Hippocampal formation (tissue), 2 donors: ENCODE measurements around the gene KRT24.
"Not testable (repeated sequence)": the region's sequence is repeated elsewhere in the genome, so short reads cannot be mapped to it uniquely, and the experiment has no call there.

Source experiments
- DNase-seq, 2 donors: peaks; one replicate each; lab custom pipeline; 2025; lab: John Stamatoyannopoulos, UW

KRT24 gene

DNA sequence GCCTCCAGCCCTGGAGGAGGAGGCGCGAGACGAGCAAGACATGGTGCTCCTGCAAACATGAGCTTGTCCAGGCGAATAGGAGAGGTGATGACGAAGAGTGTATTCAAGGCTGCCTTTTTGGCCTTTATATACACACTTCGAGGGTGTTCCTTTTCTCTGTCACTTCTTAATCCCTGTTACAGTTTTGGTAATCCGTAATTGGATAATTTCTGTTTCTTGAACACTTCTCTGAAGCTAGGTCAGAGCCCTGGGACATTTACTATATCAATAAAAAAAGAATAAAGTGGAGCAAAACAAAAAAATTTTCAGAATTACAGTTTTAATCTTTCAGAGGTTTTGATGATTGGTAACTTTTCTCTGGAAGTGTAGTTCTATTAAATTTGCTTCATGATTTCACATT is at the start of gene KRT24:
Gene KRT24 (minus strand): TSS at position 101 of the 400 bp plus-strand sequence. CDS start 59 bp downstream, at position 42.
- DNase-seq, result no peak

GRCh38 chr17:40751065-40751464 is 47.5 kb upstream of the KRT24 start:
- DNase-seq, result no peak

- no peak for DNase-seq
These were observed 46.8 kb upstream of the KRT24 start for GRCh38 chr17:40750391-40750790.

DNA sequence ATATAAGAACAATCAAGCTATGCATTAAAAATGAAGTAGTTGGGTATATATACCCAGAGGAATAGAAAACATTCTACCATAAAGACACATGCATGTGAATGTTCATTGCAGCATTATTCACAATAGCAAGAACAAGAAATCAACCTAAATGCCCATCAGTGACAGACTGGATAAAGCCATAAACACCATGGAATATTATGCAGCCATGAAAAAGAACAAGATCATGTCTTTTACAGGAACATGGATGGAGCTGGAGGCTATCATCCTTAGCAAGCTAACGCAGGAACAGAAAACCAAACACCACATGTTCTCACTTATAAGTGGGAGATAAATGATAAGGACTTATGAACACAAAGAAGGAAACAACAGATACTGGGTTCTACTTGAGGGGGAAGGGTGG is 45.1 kb upstream of the KRT24 start:
- DNase-seq, result not testable (repeated sequence)

DNA sequence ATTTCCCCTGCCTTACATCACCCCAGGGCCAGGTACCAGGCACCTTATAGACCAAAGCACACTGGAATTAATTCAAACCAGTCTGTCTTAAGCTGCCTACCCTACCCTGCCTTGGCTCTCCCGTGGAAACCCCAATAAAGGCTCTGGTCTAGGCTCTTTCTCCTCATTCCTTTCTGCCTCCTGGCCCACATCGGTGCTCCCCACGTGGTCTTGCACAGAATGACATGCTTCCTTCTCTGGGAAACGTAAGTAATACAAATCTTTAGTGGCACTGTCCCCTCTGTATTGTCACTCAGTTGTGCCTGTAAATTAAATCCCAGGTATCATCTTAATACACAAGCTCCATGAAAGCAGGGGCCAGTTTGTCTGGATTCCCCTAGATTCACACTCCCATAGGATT is 35.0 kb upstream of the KRT24 start:
- DNase-seq, result no peak

- DNase-seq, result no peak
These were observed 31.5 kb upstream of the KRT24 start for GRCh38 chr17:40735016-40735415.

DNA sequence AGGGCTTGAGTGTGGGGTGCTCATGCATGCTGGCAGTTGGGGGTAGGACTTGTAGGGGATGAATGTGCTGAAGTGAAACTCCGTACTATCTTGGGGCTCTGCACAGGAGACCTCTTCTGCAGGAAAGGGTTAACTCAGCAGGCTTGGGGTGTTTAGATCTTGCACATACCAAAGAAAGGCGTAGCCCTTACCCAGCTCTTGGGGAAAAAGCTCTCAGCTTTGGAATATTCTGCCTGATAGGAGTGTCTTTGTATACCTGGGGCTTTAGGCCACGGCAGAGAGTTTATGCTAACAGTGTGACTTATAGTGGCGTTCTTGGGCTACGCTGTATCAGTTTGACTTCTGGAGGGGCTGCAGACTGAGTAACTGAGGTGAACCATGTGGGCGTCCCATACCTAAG is 30.5 kb upstream of the KRT24 start:
- DNase-seq, result no peak

GRCh38 chr17:40730970-40731369 is 27.4 kb upstream of the KRT24 start:
- no peak for DNase-seq

DNA sequence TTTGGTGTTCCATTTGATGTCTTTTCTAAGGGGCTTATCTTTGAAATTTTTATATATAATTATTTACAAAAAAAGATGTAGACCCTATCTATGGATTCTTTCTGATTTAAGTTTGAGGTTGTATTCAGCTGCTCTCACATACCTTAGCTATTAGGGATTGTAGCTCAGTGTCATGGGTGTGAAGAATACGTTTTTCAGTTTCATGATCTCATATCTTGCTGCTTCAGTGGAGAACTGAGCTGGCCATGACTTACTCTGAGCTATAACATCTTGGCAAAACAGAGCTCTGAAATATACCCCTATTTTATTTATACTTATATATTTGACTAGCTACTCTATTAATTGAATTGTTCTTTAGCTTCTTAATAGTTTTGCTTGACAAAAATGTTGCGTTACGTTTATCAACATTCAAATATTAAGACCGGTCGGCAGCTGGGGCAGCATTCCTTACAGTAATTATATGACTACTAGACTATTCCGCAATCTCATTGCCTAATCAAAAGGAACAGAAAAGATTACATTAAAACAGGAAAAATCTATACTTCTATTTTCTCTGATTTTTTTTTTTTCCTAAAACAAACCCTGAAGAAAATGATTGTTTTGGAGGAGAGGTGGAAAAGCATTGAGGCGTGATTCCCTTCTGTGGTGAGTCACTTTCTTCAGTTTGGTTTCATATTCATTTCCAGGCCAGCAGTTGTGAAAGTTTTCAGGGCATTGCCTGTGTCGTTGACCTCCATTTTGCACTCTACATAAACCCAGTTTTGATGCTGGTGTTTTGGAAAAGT is 24.1 kb upstream of the KRT24 start:
- no peak for DNase-seq

- DNase-seq, result no peak
These were observed 23.4 kb upstream of the KRT24 start for GRCh38 chr17:40726919-40727318.

DNA sequence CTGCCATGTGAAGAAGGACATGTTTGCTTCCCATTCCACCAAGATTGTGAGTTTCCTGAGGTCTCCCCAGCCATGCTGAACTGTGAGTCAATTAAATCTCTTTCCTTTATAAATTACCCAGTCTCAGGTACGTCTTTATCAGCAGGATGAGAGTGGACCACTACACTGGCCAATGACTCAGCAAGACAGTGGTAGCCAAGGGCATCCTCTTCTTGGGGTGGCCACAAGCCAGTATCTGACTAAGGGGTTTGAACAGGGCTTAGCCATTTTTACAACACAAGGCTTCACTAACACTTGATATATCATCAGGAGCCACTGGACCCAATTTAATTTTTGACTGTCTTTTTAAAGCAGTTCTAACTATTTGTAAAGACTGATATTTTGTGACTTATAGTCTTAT is 21.1 kb upstream of the KRT24 start:
- DNase-seq, result no peak

DNA sequence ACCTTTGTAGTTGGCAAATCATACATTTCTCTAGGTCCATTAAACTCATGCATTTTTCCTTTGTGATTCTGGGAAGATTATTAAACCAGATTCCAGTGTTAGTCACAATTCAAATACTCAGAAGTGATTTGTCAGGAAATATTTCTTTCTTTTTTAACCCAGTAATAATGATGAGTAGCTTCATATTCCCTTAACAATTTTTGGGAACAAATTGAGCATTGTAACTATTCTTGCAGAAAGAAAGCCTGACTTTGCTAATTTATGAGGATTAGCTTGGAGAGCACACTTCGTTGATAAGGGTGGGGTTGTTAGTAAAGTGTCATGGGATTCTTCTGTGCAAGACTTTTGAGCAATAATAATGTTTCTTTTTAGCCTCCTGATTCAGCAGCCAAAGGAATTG is 18.7 kb upstream of the KRT24 start:
- no peak for DNase-seq

DNA sequence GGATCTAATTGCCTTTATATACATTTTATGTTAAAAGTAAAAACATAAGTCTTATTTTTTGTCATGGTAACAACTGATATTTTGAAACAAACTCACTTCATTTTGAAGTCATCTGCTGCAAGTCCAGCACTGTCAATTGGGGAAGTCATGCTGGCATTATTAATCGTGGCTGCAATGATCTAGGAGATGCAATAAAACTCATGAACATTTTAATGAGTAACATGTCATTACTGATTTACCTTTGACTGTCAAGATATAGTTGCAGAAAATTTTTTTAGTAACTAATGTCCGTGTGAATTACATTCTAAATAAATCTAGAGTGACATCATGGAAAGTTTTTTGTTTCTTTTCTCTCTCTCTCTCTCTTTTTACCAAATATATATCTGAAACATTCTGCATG is 17.3 kb upstream of the KRT24 start:
- no peak for DNase-seq

- DNase-seq, result no peak
These were observed 15.4 kb upstream of the KRT24 start for GRCh38 chr17:40718930-40719329.

DNA sequence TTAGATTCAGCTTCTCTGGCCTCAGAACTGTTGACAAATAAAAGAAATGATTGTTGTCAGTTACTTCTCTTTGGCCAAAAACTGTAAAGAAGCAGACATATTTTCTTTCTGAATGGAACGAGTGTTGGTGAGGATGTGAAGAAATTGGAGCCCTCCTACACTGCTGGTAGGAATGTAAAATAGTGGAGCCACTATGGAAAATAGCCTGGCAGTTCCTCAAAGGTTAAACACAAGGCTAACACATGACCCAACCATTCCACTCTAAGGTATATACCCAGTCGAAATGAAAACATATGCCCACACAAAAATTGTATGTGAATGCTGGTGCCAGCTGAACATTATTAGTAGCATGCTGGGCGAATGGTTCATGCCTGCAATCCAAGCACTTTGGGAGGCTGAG is 14.2 kb upstream of the KRT24 start:
- no peak for DNase-seq

DNA sequence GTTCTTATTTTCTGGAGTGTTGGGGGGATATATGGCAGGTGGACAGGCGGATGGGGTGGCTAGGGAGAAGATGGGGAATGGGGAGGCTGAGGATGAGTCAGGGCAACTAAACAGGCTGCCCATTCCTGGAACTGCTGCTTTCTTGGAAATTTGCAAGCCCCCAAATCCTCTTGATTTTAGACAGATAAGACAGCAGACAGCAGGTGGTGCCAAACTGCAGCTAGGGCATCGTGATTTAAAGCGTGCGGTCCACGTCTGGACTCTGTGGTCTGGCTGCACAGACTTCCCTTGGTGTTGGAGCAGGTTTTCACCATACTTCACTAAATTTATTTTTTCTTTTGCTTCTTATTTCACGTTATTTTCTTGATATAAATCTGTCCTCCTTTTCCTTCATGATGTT is 10.9 kb upstream of the KRT24 start:
- DNase-seq, result no peak

- no peak for DNase-seq
These were observed 4.2 kb upstream of the KRT24 start for GRCh38 chr17:40707745-40708144.

GRCh38 chr17:40705584-40705983 is 2.0 kb upstream of the KRT24 start:
- no peak for DNase-seq

- no peak for DNase-seq
These were observed 1.3 kb downstream of the KRT24 start for GRCh38 chr17:40702271-40702670.

GRCh38 chr17:40699853-40700252 is 3.7 kb downstream of the KRT24 start:
- no peak for DNase-seq

DNA sequence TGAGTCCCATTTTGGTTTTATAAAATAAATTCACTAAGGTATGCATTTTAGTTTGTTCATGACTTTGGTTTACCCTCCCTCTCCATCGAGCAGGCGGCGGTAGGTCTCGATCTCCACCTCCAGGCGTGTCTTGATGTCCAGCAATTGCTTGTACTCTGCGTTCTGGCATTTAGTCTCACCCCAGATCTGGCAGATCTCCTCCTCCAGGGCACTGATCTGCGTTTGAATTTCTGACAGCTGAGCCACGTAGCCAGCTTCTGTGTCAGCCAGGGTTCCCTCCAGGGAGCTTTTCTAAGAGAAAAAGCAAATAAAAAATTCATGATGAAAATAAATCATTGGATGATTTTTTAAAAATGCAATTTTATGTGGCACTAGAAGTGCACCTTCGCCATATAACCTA is 4.2 kb downstream of the KRT24 start:
- no peak for DNase-seq

- DNase-seq, result no peak
These were observed 6.3 kb downstream of the KRT24 start for GRCh38 chr17:40697297-40697696.

- DNase-seq, result no peak
These were observed 6.9 kb downstream of the KRT24 start for GRCh38 chr17:40696651-40697072.

GRCh38 chr17:40695874-40696472 is 7.6 kb downstream of the KRT24 start:
- DNase-seq, result no peak
